ENCODE results near the gene PPM1H. TPM values are rescaled to one million over a fixed set of nuclear protein-coding genes. Genes with fewer than 3 reads are reported as not detected.

PPM1H gene
- total and polyA plus RNA-seq, 7 donors, result 0.92 to 4.3 (median 3.0) TPM

DNA sequence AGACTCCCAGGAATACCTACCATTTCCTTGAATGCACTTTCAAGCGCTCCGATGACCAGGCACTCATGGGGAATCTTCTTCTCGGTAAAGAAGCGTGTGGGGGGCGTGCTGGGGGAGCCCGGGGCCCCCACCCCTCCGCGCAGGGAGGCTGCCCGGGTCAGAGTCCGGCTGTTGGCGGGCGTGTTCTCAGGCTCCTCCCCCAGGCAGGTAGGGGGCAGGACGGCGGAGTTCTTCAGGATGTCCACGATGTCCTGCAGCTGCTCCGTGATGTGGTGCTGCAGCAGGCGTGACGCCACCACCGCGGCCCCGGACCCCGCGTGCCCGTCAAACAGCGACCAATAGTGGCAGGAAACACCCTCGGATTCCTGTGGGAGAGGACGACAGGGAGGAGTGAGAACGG lies 133.2 kb downstream of the PPM1H start:
- Histone ChIP-seq H3K27me3 (no peaks in the 10 kb centered on the region), H3K4me3 (no peak overlapping the region), H3K9me3 (no peaks in the 10 kb centered on the region), H3K4me1 (no peaks in the 10 kb centered on the region), H3K27ac (no peak overlapping the region), H3K36me3 (no peaks in the 10 kb centered on the region)
- intact Hi-C loops (cut with DNase I), result no loop called here
- no peak for DNase-seq
- TF ChIP-seq, protein P1, sequence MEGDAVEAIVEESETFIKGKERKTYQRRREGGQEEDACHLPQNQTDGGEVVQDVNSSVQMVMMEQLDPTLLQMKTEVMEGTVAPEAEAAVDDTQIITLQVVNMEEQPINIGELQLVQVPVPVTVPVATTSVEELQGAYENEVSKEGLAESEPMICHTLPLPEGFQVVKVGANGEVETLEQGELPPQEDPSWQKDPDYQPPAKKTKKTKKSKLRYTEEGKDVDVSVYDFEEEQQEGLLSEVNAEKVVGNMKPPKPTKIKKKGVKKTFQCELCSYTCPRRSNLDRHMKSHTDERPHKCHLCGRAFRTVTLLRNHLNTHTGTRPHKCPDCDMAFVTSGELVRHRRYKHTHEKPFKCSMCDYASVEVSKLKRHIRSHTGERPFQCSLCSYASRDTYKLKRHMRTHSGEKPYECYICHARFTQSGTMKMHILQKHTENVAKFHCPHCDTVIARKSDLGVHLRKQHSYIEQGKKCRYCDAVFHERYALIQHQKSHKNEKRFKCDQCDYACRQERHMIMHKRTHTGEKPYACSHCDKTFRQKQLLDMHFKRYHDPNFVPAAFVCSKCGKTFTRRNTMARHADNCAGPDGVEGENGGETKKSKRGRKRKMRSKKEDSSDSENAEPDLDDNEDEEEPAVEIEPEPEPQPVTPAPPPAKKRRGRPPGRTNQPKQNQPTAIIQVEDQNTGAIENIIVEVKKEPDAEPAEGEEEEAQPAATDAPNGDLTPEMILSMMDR (IDR thresholded peaks at IDR 0.05), result no peak
- TF ChIP-seq POLR2A (IDR thresholded peaks at IDR 0.05) (no peak), EP300 (IDR thresholded peaks at IDR 0.05) (no peak), POLR2AphosphoS5 (IDR thresholded peaks at IDR 0.05) (no peak)
- WGBS, 2 donors, result 91 to 94% methylated on average over 28 of the region's 28 CpGs

DNA sequence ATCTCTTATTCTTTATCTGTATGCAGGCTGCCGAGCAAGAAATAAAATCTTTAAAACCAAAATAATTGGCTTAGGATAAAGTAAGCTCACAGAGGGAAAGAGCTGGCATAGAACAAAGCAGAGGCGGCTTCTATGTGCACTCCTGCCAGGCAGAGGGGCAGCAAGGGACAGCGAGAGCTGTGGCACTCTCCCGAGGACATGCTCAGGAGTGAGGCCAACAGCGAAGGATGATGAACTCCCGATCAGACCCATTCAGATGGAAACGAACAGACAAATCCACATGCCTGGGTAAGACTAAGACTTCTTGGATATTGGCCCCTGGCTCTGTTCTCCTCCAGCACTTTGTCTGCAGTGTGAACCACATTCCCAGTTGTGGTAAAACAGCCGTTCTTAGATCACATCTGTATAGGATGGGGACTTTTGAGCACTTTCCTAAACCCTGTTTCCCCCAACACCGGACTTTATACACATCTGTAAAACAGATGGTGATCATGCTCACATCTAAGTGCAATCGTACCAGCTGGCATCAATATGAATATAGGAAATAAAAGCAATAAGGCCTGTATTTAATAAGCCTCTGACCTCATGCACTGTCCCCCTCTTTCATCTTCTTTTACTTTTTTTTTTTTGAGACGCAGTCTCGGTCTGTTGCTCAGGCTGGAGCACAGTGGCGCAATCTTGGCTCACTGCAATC lies 134.1 kb downstream of the PPM1H start:
- Histone ChIP-seq H3K9me3 (no peaks in the 10 kb centered on the region), H3K36me3 (no peaks in the 10 kb centered on the region), H3K27me3 (no peaks in the 10 kb centered on the region), H3K4me3 (no peak overlapping the region), H3K27ac (no peak overlapping the region), H3K4me1 (no peaks in the 10 kb centered on the region)
- WGBS, 2 donors, result 89 to 91% methylated on average over 13 of the region's 13 CpGs
- DNase-seq, result no peak
- TF ChIP-seq POLR2AphosphoS5 (IDR thresholded peaks at IDR 0.05) (no peak), POLR2A (IDR thresholded peaks at IDR 0.05) (no peak), EP300 (IDR thresholded peaks at IDR 0.05) (no peak)
- TF ChIP-seq, protein P1 (IDR thresholded peaks at IDR 0.05), result no peak
- intact Hi-C loops (cut with DNase I), result no loop called here

DNA sequence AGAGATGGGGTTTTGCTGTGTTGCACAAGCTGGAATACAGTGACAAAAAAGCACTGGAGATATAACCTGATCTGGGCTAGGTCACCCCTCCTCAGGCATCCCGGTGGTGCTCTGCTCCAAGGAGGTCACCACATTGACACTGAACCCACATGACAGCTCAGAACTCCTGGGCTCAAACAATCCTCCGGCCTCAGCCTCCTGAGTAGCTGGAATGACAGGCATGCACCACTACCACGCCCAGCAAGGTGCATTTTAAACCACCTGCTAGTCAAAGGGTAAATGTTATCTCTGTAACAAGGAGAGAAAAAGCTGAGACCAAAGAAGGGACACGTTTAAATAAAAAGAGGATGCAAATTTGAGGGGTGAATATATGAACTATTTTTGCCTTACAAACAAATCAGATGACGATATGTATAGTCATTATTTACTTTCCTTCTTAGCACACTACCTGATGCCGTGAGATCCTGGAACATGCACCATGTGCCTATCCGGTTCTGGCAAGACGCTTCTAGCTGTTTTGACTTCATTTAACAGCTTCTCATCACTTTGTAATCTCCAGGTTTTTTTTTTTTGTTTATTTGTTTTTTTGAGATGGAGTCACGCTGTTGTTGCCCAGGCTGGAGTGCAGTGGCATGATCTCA lies 135.1 kb downstream of the PPM1H start:
- no peaks in the 10 kb centered on the region for H3K9me3 ChIP-seq
- no peaks in the 10 kb centered on the region for H3K36me3 ChIP-seq
- 73 to 80% methylated on average over 9 of the region's 9 CpGs for WGBS, 2 donors
- no peak overlapping the region for H3K27ac ChIP-seq
- H3K4me3 ChIP-seq, result no peak overlapping the region
- intact Hi-C loops (cut with DNase I), result loop anchor here (5.0 kb wide), 1 partner anchor 363 kb away; no protein-coding TSS in a partner anchor
- no peak for DNase-seq
- no peaks in the 10 kb centered on the region for H3K27me3 ChIP-seq
- no peaks in the 10 kb centered on the region for H3K4me1 ChIP-seq
- TF ChIP-seq POLR2AphosphoS5 (IDR thresholded peaks at IDR 0.05), result no peak
- TF ChIP-seq POLR2A (IDR thresholded peaks at IDR 0.05), result no peak
- no peak for TF ChIP-seq EP300 (IDR thresholded peaks at IDR 0.05)
- TF ChIP-seq, protein P1 (IDR thresholded peaks at IDR 0.05), result no peak

DNA sequence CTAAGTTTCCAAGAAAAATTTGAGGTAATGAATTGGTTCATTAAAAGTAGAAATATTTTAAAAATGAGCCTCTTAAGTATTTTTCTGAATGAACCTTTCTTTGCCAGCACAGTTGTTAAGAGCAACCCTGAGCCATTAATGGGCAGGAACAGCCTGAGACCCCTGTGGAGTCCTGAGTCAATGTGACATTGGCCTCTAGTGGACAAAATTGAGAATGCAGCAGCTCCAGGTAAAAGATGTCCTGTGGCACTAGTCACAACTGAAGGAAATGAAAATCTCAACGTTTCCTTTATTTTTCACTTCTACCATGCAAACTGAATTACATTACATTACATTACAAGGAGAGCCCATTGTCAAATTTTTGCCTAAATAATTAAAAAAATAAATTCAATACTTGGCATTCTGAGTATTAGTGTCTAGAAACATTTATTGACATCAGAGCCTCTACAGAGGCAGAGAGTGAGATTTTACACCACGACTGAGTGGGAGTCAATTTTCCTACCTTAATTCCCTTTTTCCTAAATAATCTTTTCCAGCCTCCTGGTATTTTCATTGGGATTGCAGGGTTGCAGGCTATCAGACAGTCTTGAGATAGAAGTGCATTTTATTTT lies 135.7 kb downstream of the PPM1H start:
- Histone ChIP-seq H3K4me1 (peaks cover 0 to 2% (median 0%) of the 10 kb centered on the region in 4 donors), H3K9me3 (no peaks in the 10 kb centered on the region), H3K27ac (no peak overlapping the region), H3K36me3 (no peaks in the 10 kb centered on the region), H3K4me3 (no peak overlapping the region), H3K27me3 (no peaks in the 10 kb centered on the region)
- no peak for TF ChIP-seq EP300 (IDR thresholded peaks at IDR 0.05)
- no peak for TF ChIP-seq POLR2AphosphoS5 (IDR thresholded peaks at IDR 0.05)
- TF ChIP-seq, protein P1 (IDR thresholded peaks at IDR 0.05), result peak; percentile 44 to 94 (median 87)
- TF ChIP-seq POLR2A (IDR thresholded peaks at IDR 0.05), result no peak
- 31 to 39% methylated on average over 2 of the region's 2 CpGs for WGBS, 2 donors
- no peak for DNase-seq
- intact Hi-C loops (cut with DNase I), result loop anchor here (5.0 kb wide), 1 partner anchor 362 kb away; no protein-coding TSS in a partner anchor

All from sigmoid colon (tissue), 7 donors.